Measurements from ENCODE around the gene NEDD8. TPM values are rescaled to one million over a fixed set of nuclear protein-coding genes. Genes with fewer than 3 reads are reported as not detected.

NEDD8 gene
- polyA plus RNA-seq, 3 donors from 2014 or later: 347 to 503 (median 373) TPM

DNA sequence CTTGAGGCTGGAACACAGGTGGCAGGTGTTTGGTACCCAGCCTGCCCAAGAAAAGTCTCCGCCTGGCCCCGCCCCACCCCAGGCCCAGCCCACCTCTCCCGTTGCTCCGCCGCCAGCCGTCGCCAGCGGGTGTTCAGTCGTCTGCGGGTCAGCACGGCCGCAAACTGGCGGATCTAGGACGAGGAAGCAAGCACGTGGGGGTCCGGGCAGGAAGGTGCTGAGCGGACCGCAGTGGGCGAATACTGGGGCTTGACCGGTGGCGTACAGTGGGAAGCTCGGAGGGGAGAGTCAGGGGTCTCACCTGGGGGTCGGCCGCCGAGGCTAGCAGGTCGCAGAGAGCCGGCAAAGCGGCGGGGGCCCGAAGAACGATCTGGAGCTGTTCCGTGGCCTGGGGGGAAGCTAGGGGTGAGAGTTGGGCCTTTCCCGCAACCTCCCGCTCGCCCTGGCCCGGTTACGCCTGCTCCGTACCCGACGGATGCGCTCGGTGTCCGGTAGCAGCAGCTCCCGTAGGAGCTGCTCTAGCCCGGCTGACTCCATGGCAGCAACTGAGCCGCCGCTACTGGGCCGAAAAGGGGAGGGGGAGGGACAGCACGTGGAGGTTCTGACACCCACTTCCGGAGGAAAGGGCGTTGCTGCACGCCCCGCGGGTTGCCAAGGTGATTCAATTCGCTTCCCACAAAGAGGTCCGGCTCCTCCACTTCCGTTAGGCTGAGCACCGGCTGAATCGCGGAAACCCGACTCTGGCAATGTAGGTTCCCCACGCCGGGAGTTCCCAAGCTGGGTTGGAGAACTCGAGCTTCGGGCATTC is 43.7 kb downstream of the NEDD8 start, which contains the start of gene IPO4:
IPO4 (minus strand) TSS at position 566 of the 808 bp plus-strand sequence; CDS start at position 537, 29 bp downstream.
- peaks cover 3 to 13% (median 8%) of the 10 kb centered on the region in 3 donors for H3K36me3 Mint-ChIP-seq
- no peaks in the 10 kb centered on the region for H3K9me3 Mint-ChIP-seq
- peaks cover 35 to 38% of the 10 kb centered on the region in 2 donors for H3K4me1 Mint-ChIP-seq
- peak within 1 kb of the TSS; percentile 85 to 98 (median 94) for H3K27ac Mint-ChIP-seq
- H3K4me3 Mint-ChIP-seq: peak within 1 kb of the TSS; percentile 89 to 93 (median 91)
- DNase-seq: peak; percentile 94 to 96 (median 95)
- peaks cover 8 to 21% (median 11%) of the 10 kb centered on the region in 3 donors for H3K27me3 Mint-ChIP-seq (ENCODE audit: low read depth in 3 of 3)

DNA sequence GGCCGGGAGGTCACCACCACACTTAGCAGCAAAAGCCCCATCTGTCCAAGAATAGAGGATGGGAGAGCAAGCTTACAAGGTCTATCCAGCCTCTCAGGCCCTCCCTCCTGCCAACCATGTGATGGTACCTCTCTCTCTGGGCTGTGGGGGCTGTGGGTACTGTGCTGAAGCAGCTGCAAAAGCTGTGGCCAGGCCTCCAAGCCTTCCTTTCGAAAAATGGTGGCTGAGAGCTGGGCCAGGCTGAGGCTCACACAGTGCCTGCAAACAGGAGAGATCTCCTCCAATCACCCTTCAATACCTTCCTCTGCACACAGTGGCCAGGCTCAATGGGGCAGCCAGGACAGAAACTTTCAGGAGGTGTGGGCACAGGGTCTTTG is 44.6 kb downstream of the NEDD8 start:
- peak in 2 of 3 donors; percentile 26 to 33 for DNase-seq
- peaks cover 3 to 10% (median 4%) of the 10 kb centered on the region in 3 donors for H3K36me3 Mint-ChIP-seq
- H3K4me1 Mint-ChIP-seq: peaks cover 31 to 32% of the 10 kb centered on the region in 2 donors
- peak overlapping the region; percentile 85 to 98 (median 94) for H3K27ac Mint-ChIP-seq
- peaks cover 8 to 21% (median 11%) of the 10 kb centered on the region in 3 donors for H3K27me3 Mint-ChIP-seq (ENCODE audit: low read depth in 3 of 3)
- no peaks in the 10 kb centered on the region for H3K9me3 Mint-ChIP-seq
- H3K4me3 Mint-ChIP-seq: peak overlapping the region; percentile 89 to 93 (median 91)

DNA sequence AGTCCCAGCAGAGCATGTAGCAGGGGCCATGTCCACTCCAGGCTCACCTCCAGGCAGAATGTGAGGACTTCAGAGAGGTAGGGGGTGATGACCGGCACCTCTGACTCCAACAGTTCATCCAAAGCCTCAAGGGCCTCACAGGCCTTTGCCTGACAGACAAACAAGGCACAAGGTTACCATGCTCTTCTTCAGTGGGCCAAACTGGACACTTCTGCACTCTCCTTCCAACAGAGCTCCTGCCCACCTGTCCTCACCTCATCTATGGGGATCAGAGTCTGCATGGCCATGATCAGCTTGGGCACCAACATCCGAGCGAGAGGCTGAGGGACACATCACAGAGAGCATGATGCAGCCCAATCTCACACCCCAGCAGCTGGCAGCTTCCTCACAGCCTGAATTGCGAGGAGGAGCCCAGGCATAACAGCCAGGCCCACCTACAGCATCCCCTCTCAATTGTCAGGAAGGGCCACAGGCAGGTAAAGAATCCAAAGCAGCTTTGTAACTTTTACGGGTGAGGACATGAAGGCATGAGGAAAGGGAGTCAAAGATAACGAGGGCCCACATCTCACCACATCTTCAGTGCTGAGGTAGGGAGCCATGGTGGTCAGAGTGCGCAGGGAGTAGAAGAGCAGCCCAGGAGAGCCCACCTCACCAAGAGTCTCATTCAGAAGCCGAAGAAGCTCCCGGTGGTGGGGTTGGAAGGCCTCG is 45.2 kb downstream of the NEDD8 start:
- peak overlapping the region; percentile 57 to 90 (median 68) for H3K4me3 Mint-ChIP-seq
- H3K9me3 Mint-ChIP-seq: no peaks in the 10 kb centered on the region
- peaks cover 9 to 23% (median 11%) of the 10 kb centered on the region in 3 donors for H3K27me3 Mint-ChIP-seq (ENCODE audit: low read depth in 3 of 3)
- H3K36me3 Mint-ChIP-seq: peaks cover 0 to 9% (median 3%) of the 10 kb centered on the region in 3 donors
- H3K27ac Mint-ChIP-seq: peak overlapping the region; percentile 68 to 95 (median 89)
- peaks cover 28 to 29% of the 10 kb centered on the region in 2 donors for H3K4me1 Mint-ChIP-seq
- DNase-seq: no peak

DNA sequence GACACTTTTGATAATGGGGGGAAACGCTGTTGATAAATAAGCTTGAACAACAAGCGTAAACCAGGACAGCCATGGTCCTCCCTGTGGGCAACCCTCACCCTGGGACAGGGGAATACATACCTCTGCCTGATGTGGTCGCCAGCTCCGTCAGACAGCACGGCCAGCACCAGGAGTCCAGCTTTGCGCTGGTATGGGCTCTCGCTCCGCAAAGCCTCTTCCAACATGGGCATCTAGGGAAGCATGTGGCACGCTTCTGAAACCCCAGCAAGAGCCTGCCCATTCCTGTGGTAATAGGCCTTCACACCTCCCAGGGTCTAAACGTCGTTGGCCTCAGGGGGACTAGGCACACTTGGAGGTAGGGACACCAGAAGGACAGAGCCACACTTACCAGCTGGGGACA is 46.4 kb downstream of the NEDD8 start:
- H3K4me3 Mint-ChIP-seq: no peak overlapping the region
- H3K27me3 Mint-ChIP-seq (ENCODE audit: low read depth in 3 of 3): peaks cover 9 to 21% (median 11%) of the 10 kb centered on the region in 3 donors
- H3K4me1 Mint-ChIP-seq: peaks cover 28 to 29% of the 10 kb centered on the region in 2 donors
- DNase-seq: no peak
- H3K36me3 Mint-ChIP-seq: peaks cover 0 to 8% (median 3%) of the 10 kb centered on the region in 3 donors
- no peaks in the 10 kb centered on the region for H3K9me3 Mint-ChIP-seq
- H3K27ac Mint-ChIP-seq: peak overlapping the region in 2 of 6 donors; percentile 16 to 36

DNA sequence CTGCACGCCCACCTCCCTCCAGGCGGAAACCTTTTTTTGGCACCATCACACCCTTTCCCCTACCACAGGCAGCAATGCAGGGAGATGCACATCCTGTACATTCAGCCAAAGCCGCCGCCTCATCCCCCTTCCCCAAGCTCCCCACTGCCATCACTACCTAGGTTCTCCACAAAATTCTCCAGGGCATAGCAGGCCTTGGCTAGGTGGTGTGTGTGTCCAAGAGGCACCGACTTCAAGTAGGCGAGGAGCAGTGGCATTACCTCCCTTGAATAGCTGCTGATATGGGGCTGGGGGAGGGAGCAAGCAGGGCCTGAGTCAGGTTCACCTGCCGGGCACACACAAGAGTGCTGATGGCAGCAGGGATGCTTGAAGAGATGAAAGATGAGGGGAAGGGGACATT is 47.1 kb downstream of the NEDD8 start:
- Mint-ChIP-seq H3K27me3 (ENCODE audit: low read depth in 3 of 3) (peaks cover 9 to 19% (median 11%) of the 10 kb centered on the region in 3 donors), H3K36me3 (peaks cover 0 to 10% (median 3%) of the 10 kb centered on the region in 3 donors), H3K4me1 (peaks cover 28% of the 10 kb centered on the region in 2 donors), H3K9me3 (no peaks in the 10 kb centered on the region), H3K27ac (peak overlapping the region in 1 of 6 donors; percentile 34), H3K4me3 (no peak overlapping the region)
- DNase-seq: no peak

DNA sequence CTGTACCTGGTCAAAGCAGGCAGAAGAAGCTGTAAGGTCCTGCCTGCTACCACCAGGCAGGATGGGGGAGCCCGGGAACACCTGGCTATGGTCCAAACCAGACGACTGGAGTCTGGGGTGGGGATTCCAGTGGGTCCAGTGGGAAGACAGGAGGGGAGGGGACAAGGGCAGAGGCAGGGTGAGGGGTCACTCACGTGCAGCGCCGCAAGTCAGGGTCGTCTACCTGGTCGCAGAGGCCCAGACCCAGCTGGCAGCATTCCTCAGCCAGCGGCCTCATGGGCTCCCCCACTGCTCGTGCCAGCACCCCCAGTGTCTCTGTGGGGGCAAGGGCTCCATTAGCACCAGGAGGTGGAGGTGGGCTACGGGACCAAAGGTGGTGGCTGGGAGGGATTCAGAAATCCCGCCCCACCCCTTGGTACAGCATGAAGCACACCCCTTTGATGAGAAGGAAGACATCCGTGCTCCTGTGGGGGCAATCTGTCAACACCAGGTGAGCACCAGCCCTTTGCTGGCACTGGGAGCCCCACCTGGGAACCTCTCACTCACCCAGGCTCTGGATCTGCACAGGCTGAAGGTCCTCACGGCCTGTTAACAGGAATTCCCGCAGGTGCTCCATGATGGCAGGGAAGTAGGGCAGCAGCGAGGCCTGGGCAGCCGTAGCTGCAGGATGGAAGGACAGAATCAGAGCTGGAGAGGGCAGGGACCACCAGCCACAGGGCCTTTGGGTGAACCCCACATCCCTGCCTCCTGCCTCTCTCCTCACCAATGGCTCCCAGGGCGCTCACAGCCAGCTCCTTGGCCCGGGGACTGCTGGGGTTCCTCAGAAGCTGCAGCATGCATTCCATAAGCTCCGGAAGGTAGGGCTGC is 47.8 kb downstream of the NEDD8 start:
- Mint-ChIP-seq H3K36me3 (peaks cover 0 to 14% (median 3%) of the 10 kb centered on the region in 3 donors), H3K9me3 (no peaks in the 10 kb centered on the region), H3K4me3 (no peak overlapping the region), H3K4me1 (peaks cover 25% of the 10 kb centered on the region in 2 donors), H3K27me3 (ENCODE audit: low read depth in 3 of 3) (peaks cover 9 to 19% (median 11%) of the 10 kb centered on the region in 3 donors), H3K27ac (no peak overlapping the region)
- DNase-seq: no peak

DNA sequence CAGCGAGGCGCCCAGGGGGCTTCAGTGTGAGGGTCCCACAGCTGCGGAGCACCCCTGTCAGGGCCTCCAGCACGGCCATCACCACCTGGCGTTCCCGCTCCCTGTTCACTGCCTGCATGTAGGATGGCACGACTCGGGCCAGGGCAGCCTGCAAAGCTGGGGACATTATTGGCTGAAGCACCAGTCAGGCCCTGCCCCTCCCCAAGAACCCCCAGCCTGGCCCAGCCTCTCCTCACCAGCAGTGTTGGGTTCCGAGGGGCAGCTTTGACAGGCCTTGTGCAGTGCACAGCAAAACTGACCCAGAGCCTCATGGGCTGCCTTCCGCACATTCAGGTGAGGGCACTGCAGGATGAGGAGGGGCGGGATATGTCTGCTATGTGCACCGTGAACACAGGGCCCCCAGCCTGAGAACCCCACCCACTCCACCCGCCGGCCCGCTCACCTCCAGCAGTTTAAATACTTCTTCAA is 49.1 kb downstream of the NEDD8 start:
- Mint-ChIP-seq H3K27me3 (ENCODE audit: low read depth in 3 of 3) (peaks cover 6 to 11% (median 8%) of the 10 kb centered on the region in 3 donors), H3K4me1 (peaks cover 13% of the 10 kb centered on the region in 2 donors), H3K36me3 (peaks cover 0 to 18% (median 3%) of the 10 kb centered on the region in 3 donors), H3K9me3 (no peaks in the 10 kb centered on the region), H3K4me3 (no peak overlapping the region), H3K27ac (peak overlapping the region in 1 of 6 donors; percentile 67)
- DNase-seq: no peak

DNA sequence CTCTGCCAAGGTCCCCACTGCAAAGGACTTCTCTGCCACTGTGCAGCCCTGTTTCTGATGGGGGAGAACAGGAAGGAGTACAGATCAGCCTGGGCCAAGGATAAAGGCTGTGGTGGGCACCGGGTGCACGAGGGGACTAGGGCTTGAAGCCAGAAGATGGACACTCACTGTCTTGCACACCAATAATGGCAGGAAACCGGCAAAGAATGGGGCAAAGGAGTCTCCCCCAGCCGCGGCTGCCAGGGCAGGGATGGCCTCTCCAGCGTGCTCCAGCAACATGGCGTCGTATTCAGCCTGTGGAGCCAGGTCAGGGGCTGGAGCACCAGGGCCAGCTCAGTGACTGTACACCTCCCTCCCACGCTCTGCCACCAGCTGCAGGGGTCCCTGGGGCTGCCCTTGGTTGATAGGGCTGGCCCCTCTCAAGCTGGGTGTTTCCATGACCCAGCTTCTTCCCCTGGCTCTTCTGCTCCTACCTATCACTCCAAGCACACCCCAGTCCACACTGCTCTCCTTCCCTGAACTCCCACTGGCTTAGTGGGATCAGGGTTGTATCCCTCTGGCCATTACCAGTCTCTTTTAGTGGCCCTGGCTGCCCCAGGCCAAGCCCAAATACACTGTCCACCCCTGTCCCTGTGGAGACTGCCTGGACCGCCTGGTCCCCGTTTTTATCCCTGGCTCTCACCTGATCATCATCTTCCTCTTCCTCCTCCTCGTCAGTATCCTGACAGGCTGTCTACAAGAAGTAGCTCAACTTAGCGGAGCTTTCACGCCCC is 49.9 kb downstream of the NEDD8 start:
- no peak overlapping the region for H3K4me3 Mint-ChIP-seq
- no peaks in the 10 kb centered on the region for H3K9me3 Mint-ChIP-seq
- H3K36me3 Mint-ChIP-seq: peaks cover 0 to 18% (median 3%) of the 10 kb centered on the region in 3 donors
- H3K27me3 Mint-ChIP-seq (ENCODE audit: low read depth in 3 of 3): peaks cover 6 to 8% (median 7%) of the 10 kb centered on the region in 3 donors
- peaks cover 5 to 6% of the 10 kb centered on the region in 2 donors for H3K4me1 Mint-ChIP-seq
- H3K27ac Mint-ChIP-seq: peak overlapping the region in 5 of 6 donors; percentile 16 to 83 (median 53)
- no peak for DNase-seq

DNA sequence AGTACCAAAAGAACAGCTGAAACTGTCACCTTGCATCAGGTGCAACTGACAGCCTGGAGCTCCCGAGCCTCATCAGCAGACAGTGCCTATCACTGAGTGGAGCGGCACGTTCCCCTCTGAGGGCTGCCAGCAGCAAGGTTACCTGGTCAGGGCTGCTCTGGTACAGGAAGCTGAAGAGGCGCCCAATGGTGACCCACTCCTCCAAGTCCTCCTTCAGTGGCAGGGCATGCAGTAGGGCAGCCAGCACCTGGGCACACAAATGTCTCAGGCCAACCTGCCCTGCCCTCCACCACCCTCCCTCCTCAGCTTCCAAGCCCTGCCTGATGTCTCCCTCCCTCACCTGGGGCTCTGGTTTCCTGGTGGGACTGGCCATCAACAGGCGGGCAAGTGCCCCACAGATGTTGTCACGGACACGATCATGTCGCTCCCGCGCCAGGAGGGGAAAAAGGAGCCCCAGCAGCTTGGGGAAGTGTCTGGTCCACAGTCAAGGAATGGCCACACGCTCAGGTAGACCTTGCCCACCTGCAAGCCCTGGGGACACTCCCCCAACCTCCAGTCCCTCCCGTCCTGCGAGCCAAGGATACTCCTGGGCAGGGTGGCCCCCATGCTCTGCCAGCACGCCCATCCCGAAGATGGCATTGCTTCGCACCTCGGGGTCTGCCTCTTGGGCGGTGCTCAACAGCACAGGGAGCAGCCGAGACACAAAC is 50.6 kb downstream of the NEDD8 start:
- peaks cover 0 to 1% of the 10 kb centered on the region in 2 donors for H3K4me1 Mint-ChIP-seq
- no peaks in the 10 kb centered on the region for H3K9me3 Mint-ChIP-seq
- peaks cover 0 to 18% (median 3%) of the 10 kb centered on the region in 3 donors for H3K36me3 Mint-ChIP-seq
- no peak overlapping the region for H3K4me3 Mint-ChIP-seq
- DNase-seq: no peak
- peaks cover 7 to 9% (median 8%) of the 10 kb centered on the region in 3 donors for H3K27me3 Mint-ChIP-seq (ENCODE audit: low read depth in 3 of 3)
- H3K27ac Mint-ChIP-seq: peak overlapping the region in 1 of 6 donors; percentile 46

DNA sequence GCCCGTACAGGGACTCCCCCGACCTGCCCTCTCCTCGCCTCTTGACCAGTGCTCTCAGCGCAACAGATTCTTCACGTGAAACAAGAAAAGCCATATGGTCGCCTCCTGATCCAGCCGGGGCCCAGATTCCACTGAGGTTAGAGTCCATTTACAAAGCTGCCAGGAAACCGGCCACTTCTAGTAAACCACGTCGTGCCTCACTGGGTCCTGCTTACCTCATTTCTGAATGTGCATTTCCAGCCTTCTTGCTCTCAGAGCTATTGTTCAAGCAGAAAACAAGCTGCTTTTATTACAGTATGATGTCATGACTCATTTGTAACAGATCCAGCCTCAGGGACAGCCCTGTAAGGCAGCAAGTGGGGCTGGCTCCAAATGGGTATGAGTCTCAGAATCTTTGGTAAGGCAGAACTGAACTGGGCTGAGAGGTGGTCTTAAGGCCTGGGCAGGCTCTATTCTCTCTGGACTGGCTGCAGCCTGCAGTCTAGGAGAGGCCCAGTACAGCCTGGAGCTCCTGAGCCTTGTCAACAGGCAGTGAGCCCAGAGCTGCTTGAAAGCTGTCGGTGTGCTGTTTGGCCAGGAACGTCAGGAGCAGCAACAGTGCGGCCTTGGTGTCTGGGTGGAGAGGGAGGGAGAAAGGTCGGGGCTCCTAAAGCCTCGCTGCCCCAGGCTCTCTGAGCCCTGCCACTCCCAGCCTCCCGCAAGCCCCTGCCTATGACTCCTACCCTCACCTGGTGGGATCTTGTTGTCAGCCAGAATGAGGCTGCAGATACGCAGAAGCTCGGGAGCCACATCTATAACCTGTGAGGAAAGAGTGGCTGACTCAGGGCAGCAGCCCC is 52.0 kb downstream of the NEDD8 start:
- Mint-ChIP-seq H3K27ac (peak overlapping the region in 4 of 6 donors; percentile 5 to 69 (median 46)), H3K27me3 (ENCODE audit: low read depth in 3 of 3) (peaks cover 6 to 9% (median 8%) of the 10 kb centered on the region in 3 donors), H3K36me3 (peaks cover 0 to 18% (median 3%) of the 10 kb centered on the region in 3 donors), H3K9me3 (peaks cover 0 to under 1% (median 0%) of the 10 kb centered on the region in 6 donors), H3K4me1 (no peaks in the 10 kb centered on the region), H3K4me3 (no peak overlapping the region)
- DNase-seq: no peak

DNA sequence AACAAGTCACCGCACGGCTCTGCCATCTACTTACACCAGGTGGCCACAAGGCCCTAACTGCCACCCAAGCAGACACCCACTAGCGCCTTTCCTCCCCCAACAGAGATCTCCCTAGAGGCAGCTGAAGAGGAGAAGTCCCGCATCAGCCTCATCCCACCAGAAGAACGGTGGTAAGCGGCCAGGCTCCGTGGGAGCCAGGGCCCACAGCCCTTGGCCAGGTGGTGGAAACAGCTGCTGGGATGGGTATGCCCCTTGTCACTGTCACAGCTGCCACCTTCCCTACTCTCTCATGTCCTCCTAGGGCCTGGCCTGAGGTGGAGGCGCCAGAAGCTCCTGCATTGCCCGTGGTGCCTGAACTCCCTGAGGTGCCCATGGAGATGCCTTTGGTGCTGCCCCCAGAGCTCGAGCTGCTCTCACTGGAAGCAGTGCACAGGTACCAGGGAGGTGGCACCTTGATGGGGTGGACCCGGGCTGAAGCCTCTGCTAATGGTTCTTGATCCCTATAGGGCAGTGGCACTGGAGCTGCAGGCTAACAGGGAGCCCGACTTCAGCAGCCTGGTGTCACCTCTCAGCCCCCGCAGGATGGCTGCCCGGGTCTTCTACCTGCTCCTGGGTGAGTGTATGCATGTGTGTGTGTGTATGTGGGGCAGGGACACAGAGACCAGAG is 52.7 kb downstream of the NEDD8 start:
- DNase-seq: no peak
- Mint-ChIP-seq H3K9me3 (peaks cover 0 to 1% (median 0%) of the 10 kb centered on the region in 6 donors), H3K4me3 (no peak overlapping the region), H3K27me3 (ENCODE audit: low read depth in 3 of 3) (peaks cover 4 to 9% (median 5%) of the 10 kb centered on the region in 3 donors), H3K27ac (peak overlapping the region in 3 of 6 donors; percentile 7 to 40 (median 37)), H3K36me3 (peaks cover 3 to 22% (median 4%) of the 10 kb centered on the region in 3 donors), H3K4me1 (no peaks in the 10 kb centered on the region)

Measured in immature natural killer cell (primary cell).